Measurements from ENCODE around the gene MRPS10.

DNA sequence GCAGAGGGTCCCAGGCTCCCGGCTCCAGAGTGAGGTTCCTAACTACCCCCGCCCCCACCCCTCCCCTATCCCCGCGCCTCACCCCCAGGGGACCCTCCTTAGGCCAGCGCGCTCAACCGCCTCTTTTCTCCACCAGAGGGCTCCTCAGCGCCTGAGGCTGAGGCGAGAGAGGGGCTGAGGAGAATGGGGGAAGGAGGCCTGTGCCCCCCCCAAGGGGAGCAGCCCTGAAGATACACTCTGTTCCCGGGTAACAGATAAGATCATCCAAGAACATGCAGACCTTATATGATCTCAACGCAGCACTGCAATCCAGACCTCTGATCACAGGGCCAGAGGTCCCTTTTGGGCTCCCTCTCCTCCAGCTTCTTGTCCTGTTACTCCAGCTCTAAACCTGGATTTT, 43.3 kb upstream of the MRPS10 start:
- no peak for TF ChIP-seq ZFP30 (CRISPR knock-in tag; IDR thresholded peaks at IDR 0.05)
- no peak for TF ChIP-seq ZFP3 (CRISPR knock-in tag; IDR thresholded peaks at IDR 0.05)
- TF ChIP-seq PPARA (CRISPR knock-in tag; IDR thresholded peaks at IDR 0.05; ENCODE audit: borderline replicate concordance): no peak
- no peak for TF ChIP-seq GLIS3 (CRISPR knock-in tag; IDR thresholded peaks at IDR 0.05)
- no peak for TF ChIP-seq ARNTL (CRISPR knock-in tag; IDR thresholded peaks at IDR 0.05; ENCODE audit: borderline replicate concordance, low read depth)
- TF ChIP-seq, protein P1, sequence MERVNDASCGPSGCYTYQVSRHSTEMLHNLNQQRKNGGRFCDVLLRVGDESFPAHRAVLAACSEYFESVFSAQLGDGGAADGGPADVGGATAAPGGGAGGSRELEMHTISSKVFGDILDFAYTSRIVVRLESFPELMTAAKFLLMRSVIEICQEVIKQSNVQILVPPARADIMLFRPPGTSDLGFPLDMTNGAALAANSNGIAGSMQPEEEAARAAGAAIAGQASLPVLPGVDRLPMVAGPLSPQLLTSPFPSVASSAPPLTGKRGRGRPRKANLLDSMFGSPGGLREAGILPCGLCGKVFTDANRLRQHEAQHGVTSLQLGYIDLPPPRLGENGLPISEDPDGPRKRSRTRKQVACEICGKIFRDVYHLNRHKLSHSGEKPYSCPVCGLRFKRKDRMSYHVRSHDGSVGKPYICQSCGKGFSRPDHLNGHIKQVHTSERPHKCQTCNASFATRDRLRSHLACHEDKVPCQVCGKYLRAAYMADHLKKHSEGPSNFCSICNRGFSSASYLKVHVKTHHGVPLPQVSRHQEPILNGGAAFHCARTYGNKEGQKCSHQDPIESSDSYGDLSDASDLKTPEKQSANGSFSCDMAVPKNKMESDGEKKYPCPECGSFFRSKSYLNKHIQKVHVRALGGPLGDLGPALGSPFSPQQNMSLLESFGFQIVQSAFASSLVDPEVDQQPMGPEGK (CRISPR knock-in tag; IDR thresholded peaks at IDR 0.05; ENCODE audit: borderline replicate concordance): no peak
- no peak for TF ChIP-seq CSDC2 (CRISPR knock-in tag; IDR thresholded peaks at IDR 0.05)
- TF ChIP-seq ZNF565 (CRISPR knock-in tag; conservative IDR thresholded peaks at IDR 0.05; ENCODE audit: low read depth): no peak
- no peak for TF ChIP-seq TOX (CRISPR knock-in tag; IDR thresholded peaks at IDR 0.05; ENCODE audit: borderline replicate concordance)
- TF ChIP-seq TCF4 (CRISPR knock-in tag; IDR thresholded peaks at IDR 0.05; ENCODE audit: borderline replicate concordance): no peak
- TF ChIP-seq, protein P2, sequence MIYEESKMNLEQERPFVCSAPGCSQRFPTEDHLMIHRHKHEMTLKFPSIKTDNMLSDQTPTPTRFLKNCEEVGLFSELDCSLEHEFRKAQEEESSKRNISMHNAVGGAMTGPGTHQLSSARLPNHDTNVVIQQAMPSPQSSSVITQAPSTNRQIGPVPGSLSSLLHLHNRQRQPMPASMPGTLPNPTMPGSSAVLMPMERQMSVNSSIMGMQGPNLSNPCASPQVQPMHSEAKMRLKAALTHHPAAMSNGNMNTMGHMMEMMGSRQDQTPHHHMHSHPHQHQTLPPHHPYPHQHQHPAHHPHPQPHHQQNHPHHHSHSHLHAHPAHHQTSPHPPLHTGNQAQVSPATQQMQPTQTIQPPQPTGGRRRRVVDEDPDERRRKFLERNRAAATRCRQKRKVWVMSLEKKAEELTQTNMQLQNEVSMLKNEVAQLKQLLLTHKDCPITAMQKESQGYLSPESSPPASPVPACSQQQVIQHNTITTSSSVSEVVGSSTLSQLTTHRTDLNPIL (CRISPR knock-in tag; IDR thresholded peaks at IDR 0.05; ENCODE audit: low read depth): no peak
- no peak for TF ChIP-seq OSR1 (CRISPR knock-in tag; IDR thresholded peaks at IDR 0.05)

Data from SK-N-SH treated with all-trans-retinoic acid at 6 μM for 48 hours (cell line).